Measurements from ENCODE around the gene SPTBN4.
"Not testable (repeated sequence)": the region's sequence is repeated elsewhere in the genome, so short reads cannot be mapped to it uniquely, and the experiment has no call there.

SPTBN4 gene

GRCh38 chr19:40534148-40534547, 67.3 kb downstream of the SPTBN4 start:
- DNase-seq, result no peak

GRCh38 chr19:40539070-40539469, 72.3 kb downstream of the SPTBN4 start:
- no peak for DNase-seq

- DNase-seq, result no peak
These were observed 75.5 kb downstream of the SPTBN4 start for GRCh38 chr19:40542202-40542859.

- no peak for DNase-seq
These were observed 76.3 kb downstream of the SPTBN4 start for GRCh38 chr19:40543029-40543597.

GRCh38 chr19:40546153-40546841, 79.5 kb downstream of the SPTBN4 start:
- not testable (repeated sequence) for DNase-seq

- DNase-seq, result not testable (repeated sequence)
These were observed 80.4 kb downstream of the SPTBN4 start for GRCh38 chr19:40547190-40547589.

GRCh38 chr19:40547836-40548235, 81.0 kb downstream of the SPTBN4 start:
- DNase-seq, result no peak

GRCh38 chr19:40549007-40549708, 82.4 kb downstream of the SPTBN4 start:
- DNase-seq, result peak; percentile 94

- DNase-seq, result no peak
These were observed 84.2 kb downstream of the SPTBN4 start for GRCh38 chr19:40550951-40551350.

- no peak for DNase-seq
These were observed 86.0 kb downstream of the SPTBN4 start for GRCh38 chr19:40552848-40553247.

- DNase-seq, result no peak
These were observed 87.4 kb downstream of the SPTBN4 start for GRCh38 chr19:40553885-40554857.

GRCh38 chr19:40555978-40556689, 89.3 kb downstream of the SPTBN4 start:
- DNase-seq, result no peak

GRCh38 chr19:40556953-40557530, 90.2 kb downstream of the SPTBN4 start:
- no peak for DNase-seq

- DNase-seq, result no peak
These were observed 92.6 kb downstream of the SPTBN4 start for GRCh38 chr19:40559394-40559793.

- no peak for DNase-seq
These were observed 93.3 kb downstream of the SPTBN4 start for GRCh38 chr19:40560092-40560507.

GRCh38 chr19:40561947-40562346, 95.1 kb downstream of the SPTBN4 start:
- DNase-seq, result no peak

- not testable (repeated sequence) for DNase-seq
These were observed 97.7 kb downstream of the SPTBN4 start for GRCh38 chr19:40564535-40564934.

GRCh38 chr19:40565355-40565754, 98.6 kb downstream of the SPTBN4 start:
- no peak for DNase-seq

GRCh38 chr19:40565910-40566495, 99.2 kb downstream of the SPTBN4 start:
- no peak for DNase-seq

GRCh38 chr19:40567040-40567749, 100.4 kb downstream of the SPTBN4 start:
- DNase-seq, result no peak

All from islet precursor cell (in vitro differentiated cells).